Loucy (cell line): Measurements from ENCODE around the gene HAVCR2.

Experiments used
- H2AFZ ChIP-seq: fragments of 200-600 bp; sonication (generic); 2 replicates; pipeline ENCODE4 v1.6.0; 2016; ENCODE audit warnings: antibody characterized with exemption, mild to moderate bottlenecking, low read length, moderate library complexity
- H3F3A ChIP-seq: fragments of 200-600 bp; 2 replicates; pipeline ENCODE4 v1.6.0; 2016; ENCODE audit warnings: antibody characterized with exemption, low read depth, mild to moderate bottlenecking
- H3K27me3 ChIP-seq: fragments of 200-600 bp; sonication (generic); 2 replicates; pipeline ENCODE4 v1.6.1; 2014; ENCODE audit warnings: low read length, mild to moderate bottlenecking; ENCODE audit not compliant: insufficient read depth, poor library complexity, severe bottlenecking
- H3K36me3 ChIP-seq: fragments of 200-600 bp; sonication (generic); 2 replicates; pipeline ENCODE4 v1.6.1; 2016; ENCODE audit warnings: low read length; ENCODE audit not compliant: insufficient read depth
- H3K4me1 ChIP-seq: fragments of 200-600 bp; sonication (generic); 2 replicates; pipeline ENCODE4 v1.5.1; 2014; ENCODE audit warnings: low read length, mild to moderate bottlenecking; ENCODE audit not compliant: insufficient read depth, poor library complexity, severe bottlenecking
- H3K4me2 ChIP-seq: fragments of 200-600 bp; sonication (generic); 2 replicates; pipeline ENCODE4 v1.6.0; 2014; ENCODE audit warnings: antibody characterized with exemption, low read length, low read depth, mild to moderate bottlenecking; ENCODE audit not compliant: poor library complexity, severe bottlenecking
- H3K4me3 ChIP-seq: fragments of 200-600 bp; sonication (generic); 2 replicates; pipeline ENCODE4 v1.5.1; 2014; ENCODE audit warnings: low read length, mild to moderate bottlenecking, mixed read lengths; ENCODE audit not compliant: poor library complexity, severe bottlenecking
- H3K79me2 ChIP-seq: fragments of 200-600 bp; sonication (generic); 2 replicates; pipeline ENCODE4 v1.6.1; 2014; ENCODE audit warnings: low read length; ENCODE audit not compliant: insufficient read depth
- H3K9ac ChIP-seq: fragments of 200-600 bp; sonication (generic); 2 replicates; pipeline ENCODE4 v1.6.0; 2014; ENCODE audit warnings: mild to moderate bottlenecking, low read depth, low read length, moderate library complexity; ENCODE audit not compliant: poor library complexity, severe bottlenecking
- H3K9me2 ChIP-seq: fragments of 200-600 bp; sonication (generic); replicated peaks from 2 replicates; pipeline ENCODE4 v1.6.1; 2016; ENCODE audit warnings: low read depth, low read length, mixed read lengths
- H3K9me3 ChIP-seq: fragments of 200-600 bp; sonication (generic); 2 replicates; pipeline ENCODE4 v1.6.1; 2014; ENCODE audit warnings: mild to moderate bottlenecking, antibody characterized with exemption, low read length, low read depth; ENCODE audit not compliant: insufficient read depth
- H4K20me1 ChIP-seq: fragments of 200-600 bp; sonication (generic); 2 replicates; pipeline ENCODE4 v1.6.0; 2014; ENCODE audit warnings: antibody characterized with exemption, low read length, mild to moderate bottlenecking; ENCODE audit not compliant: insufficient read depth, poor library complexity, severe bottlenecking
- CTCF ChIP-seq: fragments of 200-600 bp; sonication (generic); conservative IDR thresholded peaks from 2 replicates; pipeline ENCODE4 v1.5.1; 2014; ENCODE audit warnings: mild to moderate bottlenecking, antibody characterized with exemption, low read length
- EZH2phosphoT487 ChIP-seq: fragments of 200-600 bp; IDR thresholded peaks from 2 replicates; pipeline ENCODE4 v1.6.1; 2018; ENCODE audit warnings: antibody characterized with exemption, mild to moderate bottlenecking, moderate library complexity, borderline replicate concordance

Gene HAVCR2

GRCh38 chr5:157116483-157116954 is 7.7 kb upstream of the HAVCR2 start:
- Histone ChIP-seq H3K4me2 (no peak overlapping the region), H3K9me3 (no peaks in the 10 kb centered on the region), H3K4me1 (no peaks in the 10 kb centered on the region), H3K36me3 (no peaks in the 10 kb centered on the region), H3F3A (no peaks in the 10 kb centered on the region), H2AFZ (no peak overlapping the region), H3K27me3 (no peaks in the 10 kb centered on the region), H3K79me2 (no peaks in the 10 kb centered on the region), H3K9ac (no peak overlapping the region), H4K20me1 (no peaks in the 10 kb centered on the region), H3K9me2 (no peaks in the 10 kb centered on the region), H3K4me3 (no peak overlapping the region)
- TF ChIP-seq CTCF (no peak), EZH2phosphoT487 (no peak)

- TF ChIP-seq CTCF (no peak), EZH2phosphoT487 (no peak)
- no peaks in the 10 kb centered on the region for H3K4me1 ChIP-seq
- H3K79me2 ChIP-seq, result no peaks in the 10 kb centered on the region
- no peak overlapping the region for H3K9ac ChIP-seq
- H3K4me3 ChIP-seq, result no peak overlapping the region
- H2AFZ ChIP-seq, result no peak overlapping the region
- no peaks in the 10 kb centered on the region for H3K36me3 ChIP-seq
- H3K9me2 ChIP-seq, result no peaks in the 10 kb centered on the region
- no peaks in the 10 kb centered on the region for H3K27me3 ChIP-seq
- H3F3A ChIP-seq, result no peaks in the 10 kb centered on the region
- no peak overlapping the region for H3K4me2 ChIP-seq
- no peaks in the 10 kb centered on the region for H3K9me3 ChIP-seq
- no peaks in the 10 kb centered on the region for H4K20me1 ChIP-seq
These were observed 6.7 kb upstream of the HAVCR2 start for GRCh38 chr5:157115502-157115901.

GRCh38 chr5:157115012-157115411 is 6.2 kb upstream of the HAVCR2 start:
- Histone ChIP-seq H3K4me2 (no peak overlapping the region), H3K36me3 (no peaks in the 10 kb centered on the region), H3F3A (no peaks in the 10 kb centered on the region), H3K9ac (no peak overlapping the region), H4K20me1 (no peaks in the 10 kb centered on the region), H2AFZ (no peak overlapping the region), H3K79me2 (no peaks in the 10 kb centered on the region), H3K9me3 (no peaks in the 10 kb centered on the region), H3K9me2 (no peaks in the 10 kb centered on the region), H3K4me3 (no peak overlapping the region), H3K4me1 (no peaks in the 10 kb centered on the region), H3K27me3 (no peaks in the 10 kb centered on the region)
- TF ChIP-seq EZH2phosphoT487, result no peak
- no peak for TF ChIP-seq CTCF
